HUDEP-2 (cell line): ENCODE results near the gene AGPAT3.

Experiments
- DNase-seq, 76 experiments: peaks; one replicate each; lab custom pipeline; 2025; ENCODE audit not compliant: unreplicated experiment in 76 of 76; lab: John Stamatoyannopoulos, UW

Gene AGPAT3

GRCh38 chr21:43904331-43904781 is 39.3 kb downstream of the AGPAT3 start:
- DNase-seq: no peak

GRCh38 chr21:43905726-43906455 is 40.9 kb downstream of the AGPAT3 start:
- DNase-seq: no peak

- DNase-seq: no peak
Observed at GRCh38 chr21:43906585-43907370, 41.8 kb downstream of the AGPAT3 start.

DNA sequence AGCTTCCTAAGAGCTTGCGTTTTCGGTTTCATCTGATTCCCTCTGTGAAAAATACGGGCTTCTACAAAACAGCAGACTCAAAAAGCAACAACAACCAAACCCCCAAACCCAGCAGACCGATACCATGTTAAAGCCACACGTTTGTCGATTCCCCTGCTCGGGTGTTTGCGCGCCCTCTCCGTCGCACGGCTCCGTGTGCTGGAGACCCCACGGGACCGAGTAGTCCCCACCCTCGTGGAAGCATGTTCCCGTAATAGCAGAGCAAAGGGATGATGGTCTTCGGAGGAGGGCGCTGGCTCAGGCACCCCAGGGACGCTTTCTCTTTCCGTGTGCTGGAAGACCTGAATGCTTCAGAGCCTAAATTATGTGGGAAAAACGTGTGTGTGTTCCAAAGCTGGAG is 42.7 kb downstream of the AGPAT3 start:
- no peak for DNase-seq

DNA sequence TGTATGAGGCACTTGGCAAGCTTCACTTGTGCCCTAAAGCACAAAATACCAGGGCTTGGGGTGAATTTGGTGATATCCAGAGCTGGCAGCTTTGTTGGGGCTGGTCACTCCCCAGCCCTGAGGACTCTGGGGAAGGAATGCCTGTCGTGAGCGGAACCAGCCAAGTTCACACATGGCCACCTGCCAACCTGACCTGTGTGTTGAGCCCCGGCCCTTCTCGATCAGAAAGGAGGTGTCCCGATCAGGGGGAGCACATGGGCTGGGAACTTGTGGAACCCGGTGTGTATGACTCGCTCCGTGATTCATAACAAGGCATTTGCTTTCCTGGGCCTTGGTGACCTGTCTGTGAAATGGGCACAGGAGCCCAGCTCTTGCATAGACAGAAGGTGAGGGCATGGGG is 43.1 kb downstream of the AGPAT3 start:
- DNase-seq: no peak

DNA sequence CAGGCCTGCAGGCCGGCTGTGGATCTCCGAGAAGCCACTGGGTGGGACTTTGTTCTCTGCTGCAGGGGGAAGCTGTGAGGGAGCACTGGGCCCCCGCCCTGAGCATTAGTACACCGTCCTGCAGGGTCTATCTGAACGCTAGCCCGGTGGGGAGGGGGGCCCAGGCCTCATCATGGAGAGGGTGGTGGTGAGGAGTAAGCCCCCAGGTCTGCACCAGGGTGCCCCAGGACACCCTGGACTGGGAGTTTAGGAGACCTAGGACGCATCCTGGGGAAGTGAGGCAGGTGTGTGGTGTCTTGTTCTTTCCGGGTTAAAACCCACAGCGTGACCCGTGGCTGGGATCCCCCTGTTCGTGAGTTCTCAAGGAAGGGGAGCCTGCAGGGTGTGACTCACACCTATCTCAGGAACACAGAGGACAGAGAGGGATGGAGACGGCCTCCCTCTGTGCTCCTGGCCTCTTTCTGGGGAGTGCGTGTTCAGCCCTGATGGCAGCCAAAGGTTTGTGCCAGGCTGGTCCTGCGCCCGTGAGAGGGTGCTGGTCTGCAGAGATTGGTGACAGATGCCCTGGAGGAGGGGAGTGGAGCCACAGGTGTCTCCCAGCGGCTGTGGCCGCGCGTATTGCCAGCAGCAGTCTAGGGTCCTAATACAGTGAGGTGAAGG is 44.8 kb downstream of the AGPAT3 start:
- DNase-seq: no peak

DNA sequence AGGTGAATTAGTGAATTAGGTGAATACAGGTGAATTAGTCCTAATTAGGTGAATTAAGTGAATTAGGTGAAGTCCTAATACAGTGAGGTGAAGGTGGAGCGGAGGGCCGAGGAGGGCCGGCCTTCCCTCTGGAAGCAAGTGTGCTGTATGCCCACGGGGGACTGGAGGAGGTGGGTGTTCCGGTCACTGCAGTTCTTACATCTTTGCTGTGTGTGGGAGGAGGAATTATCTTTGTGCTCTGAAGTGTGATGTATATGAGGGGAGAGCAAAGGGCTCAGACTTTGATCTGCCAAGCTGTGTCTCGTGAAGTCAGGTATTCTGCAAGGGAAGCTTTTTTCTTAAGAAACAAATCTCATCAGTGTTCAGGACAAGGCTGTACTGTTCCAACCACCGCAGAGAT is 45.4 kb downstream of the AGPAT3 start:
- DNase-seq: no peak

DNA sequence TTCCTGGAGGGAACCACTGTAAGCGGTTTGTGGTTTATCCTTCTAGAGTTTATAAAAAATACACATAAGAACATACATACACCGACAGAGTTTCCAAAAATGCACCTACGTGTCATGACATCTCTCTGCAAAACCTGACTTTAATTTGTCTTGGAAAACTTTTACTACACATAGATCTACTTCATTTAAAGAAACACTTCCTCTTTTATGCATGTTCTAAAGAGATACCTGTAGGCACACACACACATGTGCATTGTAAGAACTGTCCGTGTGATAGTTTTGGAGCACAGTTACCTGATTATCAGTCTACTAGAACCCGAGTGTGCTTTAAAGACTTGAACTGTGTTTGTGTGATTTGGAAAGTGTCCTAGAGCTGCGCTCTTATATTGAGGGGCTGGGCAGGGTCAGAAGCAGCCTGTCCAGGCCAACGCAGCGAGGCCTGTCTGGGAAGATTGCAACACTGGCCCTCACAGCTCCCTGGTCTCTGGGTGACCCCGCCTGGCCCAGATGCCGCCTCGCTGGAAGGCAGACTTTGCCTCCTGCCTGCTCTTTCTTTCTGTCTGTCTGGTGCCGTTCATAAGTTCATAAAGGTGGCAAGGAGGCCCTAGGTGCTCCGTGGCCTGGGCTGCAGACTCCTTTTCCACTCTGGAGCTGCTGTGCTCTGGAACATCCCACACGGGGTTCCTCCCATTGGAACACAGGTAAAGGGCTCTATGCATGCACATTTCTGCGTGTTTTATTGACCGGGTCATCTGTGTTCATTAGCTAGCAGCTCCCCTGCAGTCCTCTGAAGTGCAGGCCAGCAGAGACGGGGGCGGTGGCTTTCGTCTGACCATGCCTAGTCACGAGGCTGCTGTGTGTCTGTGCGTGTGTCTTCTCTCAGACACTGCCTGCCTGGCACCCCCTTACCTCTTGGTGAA is 46.3 kb downstream of the AGPAT3 start:
- DNase-seq: no peak

DNA sequence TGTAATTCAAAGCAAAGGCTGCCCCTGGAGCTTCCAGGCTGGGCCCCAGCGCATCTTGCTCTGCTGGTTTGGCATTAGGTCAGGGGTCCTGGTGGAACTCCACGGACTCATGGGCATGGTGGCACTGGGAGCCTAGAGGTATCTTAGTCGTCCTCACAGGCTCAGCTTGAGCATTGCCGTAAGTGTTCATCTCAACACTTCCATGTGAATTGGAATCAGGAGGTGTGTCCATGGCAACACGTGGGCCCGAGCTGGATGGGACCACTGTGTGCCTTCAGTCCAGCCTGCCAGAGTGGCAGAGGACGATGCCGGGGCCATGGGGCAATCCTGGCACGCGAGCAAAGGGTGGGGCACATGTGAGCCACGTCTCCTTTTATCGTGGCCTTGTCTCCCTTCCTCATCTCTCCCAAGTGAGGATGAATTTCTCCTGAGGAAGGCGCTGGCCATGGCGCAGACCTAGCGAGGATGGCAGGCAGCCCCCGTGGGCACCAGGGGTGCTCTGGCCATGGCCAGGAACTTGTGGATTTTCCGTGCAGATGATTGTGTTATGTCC is 47.0 kb downstream of the AGPAT3 start:
- DNase-seq: no peak

- DNase-seq: no peak
Observed at GRCh38 chr21:43912500-43912899, 47.5 kb downstream of the AGPAT3 start.

DNA sequence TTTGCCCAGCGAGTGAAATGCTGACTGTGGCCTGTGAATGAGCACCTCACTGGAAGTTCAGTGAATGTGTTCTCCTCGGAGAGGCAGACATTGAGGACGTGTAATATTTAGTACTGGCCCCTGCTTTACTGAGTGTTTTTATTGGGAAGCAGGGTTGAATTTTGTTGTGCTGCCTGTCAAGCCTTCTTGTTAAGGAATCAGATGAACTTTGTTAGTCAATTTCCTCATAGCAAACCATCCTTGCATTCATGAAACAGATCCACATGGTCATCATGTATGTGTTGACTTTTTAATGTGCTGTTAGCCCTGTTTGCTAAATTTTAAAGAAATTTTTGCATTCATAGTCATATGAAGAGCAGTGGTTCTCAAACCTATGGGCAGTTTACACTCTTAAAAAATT is 47.9 kb downstream of the AGPAT3 start:
- no peak for DNase-seq

GRCh38 chr21:43913928-43914327 is 48.9 kb downstream of the AGPAT3 start:
- no peak for DNase-seq

- peak in 1 of 76 experiments; percentile 31 for DNase-seq
Observed at GRCh38 chr21:43916076-43916475, 51.1 kb downstream of the AGPAT3 start.

DNA sequence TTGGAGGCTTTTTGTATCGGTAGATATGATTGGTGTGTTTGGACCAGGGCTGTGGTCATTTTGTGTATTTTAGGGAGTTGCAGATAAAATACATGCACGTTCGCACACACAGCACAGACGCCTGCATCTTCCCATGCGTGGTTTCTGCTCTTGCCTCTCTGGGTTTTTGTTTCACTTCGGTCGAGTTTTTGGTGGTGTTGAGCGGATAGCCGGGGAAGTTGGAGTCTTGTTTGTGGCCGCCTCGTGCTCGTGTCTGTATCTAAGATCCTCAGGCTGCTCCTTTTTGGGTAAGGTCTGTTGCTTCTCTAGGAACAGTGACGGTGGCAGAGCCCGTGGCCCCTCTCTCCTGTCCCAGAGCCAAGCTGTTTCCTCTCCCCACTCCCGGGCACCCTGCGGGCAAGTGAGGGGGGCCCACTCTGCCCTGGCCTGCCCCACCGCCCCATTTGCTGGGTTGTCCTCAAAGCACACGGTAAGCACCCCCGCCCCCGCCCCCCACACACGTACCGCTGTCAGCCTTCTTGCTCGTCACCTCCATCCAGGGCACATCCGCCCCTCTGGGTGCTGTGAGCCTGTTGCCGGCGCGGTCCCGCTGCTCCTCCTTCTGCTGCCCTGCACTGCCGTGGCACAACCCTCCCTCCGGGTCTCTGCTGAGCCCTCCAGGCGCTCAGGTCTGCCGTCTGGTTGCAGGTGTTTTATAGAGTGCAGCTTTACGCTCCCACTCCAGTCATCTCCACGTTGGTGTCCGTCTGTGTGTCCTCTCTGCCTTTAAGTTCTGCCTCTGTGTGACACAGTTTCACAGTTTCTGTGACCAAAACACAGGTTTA is 51.9 kb downstream of the AGPAT3 start:
- DNase-seq: peak in 67 of 76 experiments; percentile 7 to 79 (median 52)

DNA sequence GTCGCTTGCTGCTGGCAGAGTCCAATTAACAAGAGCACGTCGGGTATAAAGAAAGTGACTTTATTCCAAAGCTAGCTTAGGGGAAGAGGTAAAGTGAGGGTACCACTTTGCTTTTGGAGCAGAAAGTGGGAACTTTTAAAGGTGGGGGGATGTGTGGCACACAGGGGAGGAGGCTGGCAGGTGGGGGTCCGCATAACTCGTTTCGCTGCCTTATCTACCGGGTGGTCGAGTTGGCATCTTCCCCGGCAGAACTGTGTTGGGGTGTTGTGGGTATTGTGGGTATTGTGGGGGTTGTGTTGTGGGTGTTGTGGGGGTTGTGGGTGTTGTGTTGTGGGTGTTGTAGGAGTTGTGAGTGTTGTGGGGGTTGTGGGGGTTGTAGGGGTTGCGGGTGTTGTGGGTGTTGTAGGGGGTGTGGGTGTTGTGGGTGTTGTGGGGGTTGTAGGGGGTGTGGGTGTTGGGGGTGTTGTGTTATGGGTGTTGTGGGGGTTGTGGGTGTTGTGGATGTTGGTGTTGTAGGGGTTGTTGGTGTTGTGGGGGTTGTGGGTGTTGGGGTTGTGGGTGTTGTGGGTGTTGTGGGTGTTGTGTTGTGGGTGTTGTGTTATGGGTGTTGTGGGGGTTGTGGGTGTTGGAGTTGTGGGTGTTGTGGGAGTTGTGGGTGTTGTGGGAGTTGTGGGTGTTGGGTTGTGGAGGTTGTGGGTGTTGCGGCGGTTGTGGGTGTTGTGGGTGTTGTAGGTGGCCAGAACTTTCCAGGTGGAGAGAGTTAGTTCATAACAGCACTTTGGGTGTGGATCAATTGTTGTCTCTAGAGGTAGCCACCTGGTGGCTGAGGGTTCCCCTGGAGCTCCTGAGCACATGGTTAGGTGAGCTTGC is 52.7 kb downstream of the AGPAT3 start:
- DNase-seq: peak in 8 of 76 experiments; percentile 19 to 43 (median 28)

DNA sequence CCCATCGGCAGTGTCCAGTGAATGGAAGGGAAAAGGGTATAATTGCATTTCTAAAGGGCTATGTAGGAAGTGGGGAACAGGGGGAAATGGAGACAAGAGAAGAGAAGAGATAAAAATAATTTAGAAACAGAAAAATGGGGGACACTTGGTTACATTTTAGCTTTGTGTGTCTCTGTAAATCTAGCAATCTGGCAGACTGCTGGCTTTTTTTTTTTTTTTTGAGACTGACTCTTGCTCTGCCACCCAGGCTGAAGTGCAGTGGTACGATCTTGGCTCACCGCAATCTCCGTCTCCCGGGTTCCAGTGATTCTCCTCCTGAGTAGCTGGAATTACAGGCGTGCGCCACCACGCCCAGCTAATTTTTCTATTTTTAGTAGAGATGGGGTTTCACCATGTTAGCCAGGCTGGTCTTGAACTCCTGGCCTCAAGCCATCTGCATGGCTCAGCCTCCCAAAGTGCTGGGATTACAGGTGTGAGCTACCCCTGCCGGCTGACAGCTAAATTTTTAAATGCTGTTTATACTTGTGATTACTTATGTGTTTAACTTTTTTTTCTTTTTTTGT is 53.4 kb downstream of the AGPAT3 start:
- DNase-seq: peak in 1 of 76 experiments; percentile 7

DNA sequence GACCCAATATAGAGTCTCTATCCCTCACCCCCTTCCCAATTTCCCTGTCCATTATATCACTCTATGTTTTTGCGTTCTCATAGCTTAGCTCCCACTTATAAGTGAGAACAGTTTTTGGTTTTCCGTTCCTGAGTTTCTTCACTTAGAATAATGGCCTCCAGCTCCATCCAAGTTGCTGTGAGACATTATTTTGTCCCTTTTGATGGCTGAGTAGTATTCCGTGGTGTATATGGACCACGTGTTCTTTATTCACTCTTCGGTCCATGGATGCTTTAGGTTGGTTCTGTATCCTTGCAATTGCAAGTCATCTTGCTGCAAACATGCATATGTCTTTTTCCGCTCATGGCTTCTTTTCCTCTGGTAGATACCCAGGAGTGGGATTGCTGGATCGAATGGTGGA is 54.3 kb downstream of the AGPAT3 start:
- DNase-seq: no peak
